ENCODE data around the gene DPYSL4.

Gene DPYSL4

GRCh38 chr10:132230557-132231210 is 43.9 kb downstream of the DPYSL4 start:
- no peak for DNase-seq

DNA sequence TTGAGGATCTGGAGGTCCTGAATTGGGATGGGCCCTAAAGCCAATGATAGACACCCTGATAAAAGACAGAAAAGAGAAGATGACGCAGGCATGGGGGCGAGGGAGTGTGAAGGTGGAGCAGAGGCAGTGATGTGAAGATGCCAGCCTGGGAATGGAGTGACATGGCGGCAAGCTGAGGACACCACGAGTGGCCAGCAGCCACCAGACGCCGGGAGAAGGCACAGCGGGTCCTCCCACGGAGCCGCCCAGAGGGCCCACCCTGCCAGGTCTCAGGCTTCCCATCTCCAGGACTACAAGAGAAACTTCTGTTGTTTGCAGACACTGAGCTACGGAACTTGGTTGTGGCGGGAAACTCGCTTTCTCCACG is 44.9 kb downstream of the DPYSL4 start:
- no peak for DNase-seq

GRCh38 chr10:132232023-132232951 is 45.5 kb downstream of the DPYSL4 start:
- DNase-seq: peak; percentile 78 to 89

- DNase-seq: no peak
Measured at GRCh38 chr10:132232981-132233380, 46.2 kb downstream of the DPYSL4 start.

- no peak for DNase-seq
Measured at GRCh38 chr10:132233501-132234085, 46.8 kb downstream of the DPYSL4 start.

GRCh38 chr10:132234860-132235259 is 48.1 kb downstream of the DPYSL4 start:
- no peak for DNase-seq

DNA sequence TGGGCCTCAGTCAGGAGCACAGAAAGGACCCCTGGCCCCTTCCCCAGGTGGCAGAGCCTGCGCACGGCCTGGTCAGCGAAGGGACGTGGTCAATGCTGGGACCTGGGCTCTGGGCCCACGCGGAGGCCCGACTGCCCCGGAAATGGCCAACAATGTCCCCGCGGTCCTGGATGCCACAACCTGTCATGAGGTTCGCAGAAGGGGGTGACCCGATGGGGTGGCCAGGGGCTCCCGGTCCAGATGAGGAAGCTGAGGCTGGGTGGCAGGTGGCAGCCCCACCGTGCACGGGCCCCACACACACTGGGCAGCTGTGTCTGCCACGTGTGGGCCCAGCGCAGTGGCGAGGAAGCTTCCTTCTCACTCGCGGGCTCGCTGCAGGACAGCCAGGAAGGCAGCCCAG is 49.4 kb downstream of the DPYSL4 start:
- DNase-seq: no peak

DNA sequence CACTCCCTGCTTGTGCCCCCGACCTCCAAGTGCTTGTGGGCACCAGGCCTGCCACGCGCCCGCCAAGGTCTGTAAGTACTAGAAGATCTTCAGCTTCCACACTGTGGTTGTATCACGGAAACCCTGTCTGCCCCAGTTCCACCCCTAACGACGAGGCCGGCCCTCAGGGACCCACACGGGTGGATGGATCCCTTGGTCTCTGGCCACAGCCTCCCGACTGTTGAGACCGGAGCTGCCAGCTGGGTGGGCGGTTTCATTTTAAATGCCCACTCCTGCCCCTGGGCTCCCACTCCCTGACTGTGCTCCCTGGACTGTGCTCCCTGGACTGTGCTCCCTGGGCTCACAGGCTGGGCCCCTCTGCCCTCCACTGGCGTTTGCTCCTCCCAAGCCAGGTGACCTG is 50.1 kb downstream of the DPYSL4 start:
- DNase-seq: no peak

GRCh38 chr10:132237396-132237795 is 50.6 kb downstream of the DPYSL4 start:
- DNase-seq: no peak

GRCh38 chr10:132237871-132238270 is 51.1 kb downstream of the DPYSL4 start:
- peak in 1 of 2 donors; percentile 19 for DNase-seq

DNA sequence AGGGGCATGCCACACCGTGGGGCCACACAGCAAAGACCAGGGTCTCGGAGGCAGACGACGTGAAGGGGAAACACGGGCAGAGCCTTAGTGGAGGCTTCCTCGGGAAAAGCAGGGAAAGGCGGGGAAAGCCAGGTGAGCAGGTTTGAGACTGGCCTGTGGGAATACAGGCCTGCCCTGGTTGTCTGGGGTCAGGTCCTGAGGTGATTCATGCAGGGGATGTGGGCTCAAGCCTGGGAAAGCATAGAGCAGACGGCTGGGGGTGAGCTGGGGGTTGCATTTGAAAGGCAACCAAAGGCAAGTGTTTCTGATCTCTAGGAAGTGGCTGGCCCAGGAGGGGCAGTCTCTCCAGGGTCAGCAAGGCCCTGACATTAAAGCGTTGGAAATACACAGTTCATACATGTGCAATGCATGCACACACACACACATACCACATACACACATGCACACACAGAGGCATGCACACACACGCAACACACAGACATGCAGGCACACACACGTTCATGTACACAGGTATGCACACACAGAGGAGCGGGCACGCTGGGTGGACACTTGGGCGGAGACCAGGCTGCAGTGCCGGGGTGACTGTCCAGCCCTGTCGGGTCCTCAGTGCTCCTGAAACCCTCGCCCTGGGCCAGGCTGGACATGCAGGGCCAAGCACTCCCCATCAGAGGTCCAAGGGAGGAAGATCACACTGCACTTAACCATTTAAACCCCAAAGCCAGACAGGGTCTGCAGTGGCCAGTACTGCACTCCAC is 51.8 kb downstream of the DPYSL4 start:
- no peak for DNase-seq

- no peak for DNase-seq
Measured at GRCh38 chr10:132239126-132240031, 52.6 kb downstream of the DPYSL4 start.

DNA sequence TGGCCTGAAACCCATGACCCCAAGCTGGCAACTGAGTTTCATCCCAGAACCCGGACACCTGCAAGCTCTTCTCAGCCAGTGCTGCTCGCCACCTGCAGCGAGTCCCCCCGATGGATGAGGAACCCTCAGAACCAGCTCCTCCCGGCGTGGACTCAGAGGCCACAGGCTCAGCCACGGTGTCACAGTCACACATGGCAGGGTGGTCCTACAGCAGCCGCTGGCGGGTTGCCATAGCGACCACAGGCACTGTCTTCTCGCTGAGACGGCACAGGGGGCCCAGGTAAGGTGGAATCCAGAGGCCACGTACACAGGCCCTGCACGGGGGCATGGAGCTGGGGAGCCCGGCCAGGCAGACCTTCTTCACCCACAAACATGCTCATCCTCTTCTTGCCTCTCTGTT is 53.4 kb downstream of the DPYSL4 start:
- no peak for DNase-seq

DNA sequence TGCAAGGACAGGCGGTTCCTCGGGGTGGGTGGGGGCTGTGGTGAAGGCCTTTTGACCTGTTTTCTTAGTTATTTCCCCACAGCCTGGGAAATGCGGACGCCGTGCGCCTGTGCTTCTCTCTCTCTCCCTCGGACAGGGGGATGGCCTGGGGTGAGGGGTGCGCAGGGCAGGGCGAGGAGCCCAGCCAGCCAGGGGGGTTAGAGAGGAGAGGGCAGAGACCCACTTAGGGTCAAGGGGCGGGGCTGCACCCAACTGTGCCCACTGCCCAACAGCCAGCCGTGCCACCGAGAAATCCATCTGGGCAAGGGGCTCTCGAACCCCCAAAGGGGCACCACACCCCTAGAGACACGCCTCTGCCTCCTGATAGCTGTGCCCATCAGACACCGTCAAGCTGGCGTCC is 53.8 kb downstream of the DPYSL4 start:
- no peak for DNase-seq

DNA sequence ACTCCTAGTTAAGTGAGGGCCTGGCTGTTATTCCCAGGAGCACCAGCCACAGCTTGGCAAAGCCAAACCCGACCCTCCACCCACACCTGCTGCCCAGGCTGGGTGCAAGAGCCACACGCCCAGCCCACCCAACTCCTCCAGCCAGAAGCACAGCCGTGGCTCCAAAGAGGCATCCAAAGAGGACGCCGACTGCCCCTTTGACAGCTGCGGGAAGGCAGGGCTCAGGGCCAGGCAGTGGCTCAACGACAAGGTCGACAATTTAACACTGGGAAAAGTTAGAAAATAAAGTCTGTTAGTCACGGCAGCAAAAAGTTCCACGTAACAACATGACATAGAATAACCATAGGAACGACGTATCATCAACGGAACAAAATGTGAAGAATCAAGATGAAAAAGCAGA is 54.3 kb downstream of the DPYSL4 start:
- DNase-seq: no peak

DNA sequence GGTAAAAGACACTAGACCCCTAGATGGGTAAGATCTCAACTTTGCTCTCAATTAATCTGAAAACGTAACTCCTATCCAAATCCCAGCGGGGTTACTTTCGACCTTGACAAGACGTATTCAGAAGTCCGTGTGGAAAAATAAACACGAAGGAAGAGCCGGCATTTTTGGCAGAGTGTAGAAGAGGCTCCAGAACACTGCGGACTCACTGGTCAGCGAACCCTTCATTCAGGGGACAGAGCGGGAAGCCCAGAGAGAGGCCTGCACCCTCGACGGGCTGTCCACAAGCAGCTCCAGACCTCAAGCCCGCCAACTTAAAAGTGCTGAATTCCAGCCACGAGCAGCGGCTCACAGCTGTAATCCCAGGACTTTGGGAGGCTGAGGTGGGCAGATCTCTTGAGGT is 54.7 kb downstream of the DPYSL4 start:
- DNase-seq: no peak

DNA sequence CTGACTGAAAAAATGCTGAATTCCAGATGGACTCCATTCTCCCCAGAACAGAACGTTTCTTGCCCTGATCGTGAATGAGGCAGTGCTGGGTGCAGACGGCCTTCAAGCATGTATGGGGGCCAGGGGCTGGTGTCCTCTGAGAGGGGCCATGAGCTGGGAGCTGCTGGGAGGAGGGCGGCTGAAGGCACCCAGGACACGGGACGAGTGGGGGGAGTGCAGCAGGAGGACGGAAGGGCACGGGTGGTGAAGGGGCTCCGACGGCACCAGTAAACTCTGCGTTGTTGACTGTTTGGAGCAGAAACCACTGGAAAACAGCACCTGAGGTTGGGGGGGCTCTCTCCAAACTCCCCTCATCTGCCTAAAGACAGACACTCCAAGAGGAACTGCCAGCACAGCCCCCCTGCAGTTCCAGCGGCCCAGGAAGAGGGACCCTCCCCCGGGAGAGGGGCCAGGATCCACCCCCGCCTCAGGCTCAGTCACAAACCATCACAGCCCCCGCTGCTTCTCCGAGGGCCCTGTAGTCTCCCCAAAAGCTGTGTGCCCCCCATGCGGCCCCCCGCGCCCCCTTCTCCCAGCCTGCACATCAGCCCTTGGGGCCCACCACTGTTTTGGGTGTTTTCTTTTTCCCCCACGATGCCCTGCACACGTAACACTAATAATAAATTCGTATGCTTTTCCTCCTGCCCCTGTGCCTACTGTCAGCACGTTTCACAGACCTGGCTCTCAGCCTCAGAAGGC is 55.5 kb downstream of the DPYSL4 start:
- DNase-seq: no peak

DNA sequence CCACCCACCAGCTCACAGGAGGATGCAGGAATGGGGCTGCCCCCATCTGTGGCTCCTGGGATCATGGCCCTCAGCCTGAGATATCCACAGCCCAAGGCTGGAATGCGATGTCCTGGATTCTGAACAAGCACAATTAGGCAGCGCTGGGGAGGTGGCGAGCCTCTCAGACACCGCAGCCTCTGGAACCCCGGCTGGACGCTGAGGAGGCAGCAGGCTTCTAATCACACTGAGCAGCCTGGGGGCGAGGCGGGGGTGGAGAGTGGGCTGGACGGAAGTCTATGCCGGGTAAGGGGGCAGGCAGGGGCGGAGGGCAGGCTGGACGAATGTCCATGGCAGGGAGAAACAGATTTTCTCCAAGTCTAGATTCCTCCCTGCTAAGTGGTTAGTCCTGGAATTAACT is 56.4 kb downstream of the DPYSL4 start:
- DNase-seq: no peak

GRCh38 chr10:132243626-132244025 is 56.9 kb downstream of the DPYSL4 start:
- no peak for DNase-seq

DNA sequence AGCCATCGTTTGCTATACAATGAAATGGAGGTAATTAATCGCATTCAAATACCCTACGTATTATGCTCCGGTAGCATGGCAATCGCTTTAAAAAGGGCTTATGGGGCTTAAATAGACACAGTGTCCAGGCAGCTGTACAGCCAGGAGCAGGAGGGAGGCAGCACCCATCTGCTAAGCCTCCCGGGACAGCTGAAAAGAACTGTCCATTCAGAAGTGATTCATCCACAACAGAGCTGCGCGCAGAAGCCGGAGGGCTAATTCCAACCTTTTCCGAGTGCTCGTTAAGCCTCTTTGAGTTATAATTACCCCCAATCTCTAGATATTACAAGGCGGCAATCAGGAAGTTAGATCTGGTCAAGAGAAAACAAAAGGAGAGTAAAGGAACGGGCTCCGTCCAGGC is 58.3 kb downstream of the DPYSL4 start:
- DNase-seq: no peak

DNA sequence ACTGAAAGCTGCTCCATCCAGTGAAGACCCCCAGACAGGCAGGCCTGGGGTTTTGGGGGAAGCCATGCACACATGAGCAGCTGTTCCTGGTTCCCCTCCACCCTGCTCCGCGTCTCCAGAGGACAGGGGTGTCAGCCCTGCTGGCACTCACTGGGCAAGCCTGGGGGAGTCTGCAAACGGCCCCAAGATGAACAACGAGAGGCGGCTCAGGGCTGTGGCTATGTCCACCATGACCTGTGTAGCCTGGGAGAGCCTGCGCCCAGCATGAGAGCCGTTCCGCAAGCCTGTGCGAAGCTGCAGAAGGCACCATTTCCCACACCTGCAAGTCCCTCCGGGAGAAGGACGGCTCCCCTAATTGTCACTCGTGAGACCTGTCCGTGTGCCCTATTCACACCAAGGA is 59.5 kb downstream of the DPYSL4 start:
- DNase-seq: no peak
